H9 (cell line): ENCODE data around the gene MAD2L1. TPM values are rescaled to one million over a fixed set of nuclear protein-coding genes. Genes with fewer than 3 reads are reported as not detected.

ENCODE experiments used
- DNase-seq: peaks from one replicate; pipeline ENCODE4 v3.0.0-alpha.2; 2017
- H2AFZ ChIP-seq: one replicate; pipeline ENCODE4 v1.6.1; 2013; ENCODE audit warnings: mild to moderate bottlenecking, low read length, control low read depth, moderate library complexity
- H2AK5ac ChIP-seq: 2 replicates; pipeline ENCODE4 v1.6.1; 2013; ENCODE audit warnings: low read length, control low read depth, mixed read lengths; ENCODE audit not compliant: insufficient read length
- H2BK120ac ChIP-seq: one replicate; pipeline ENCODE4 v1.6.1; 2013; ENCODE audit warnings: low read depth, mild to moderate bottlenecking, low read length, control low read depth, inconsistent platforms; ENCODE audit not compliant: poor library complexity, severe bottlenecking
- H2BK12ac ChIP-seq: 2 replicates; pipeline ENCODE4 v1.6.1; 2013; ENCODE audit warnings: low read length, control low read depth, mixed read lengths, low read depth; ENCODE audit not compliant: insufficient read length
- H2BK15ac ChIP-seq: 2 replicates; pipeline ENCODE4 v1.6.1; 2013; ENCODE audit warnings: low read depth, low read length, control low read depth
- H2BK20ac ChIP-seq: one replicate; pipeline ENCODE4 v1.6.1; 2013; ENCODE audit warnings: low read depth, mild to moderate bottlenecking, low read length, control low read depth, inconsistent platforms; ENCODE audit not compliant: poor library complexity, severe bottlenecking
- H2BK5ac ChIP-seq: 2 replicates; pipeline ENCODE4 v1.6.1; 2013; ENCODE audit warnings: low read length, control low read depth, mixed read lengths; ENCODE audit not compliant: insufficient read length
- H3K14ac ChIP-seq: 2 replicates; pipeline ENCODE4 v1.6.1; 2013; ENCODE audit warnings: low read length, control low read depth; ENCODE audit not compliant: insufficient read depth
- H3K18ac ChIP-seq: 2 replicates; pipeline ENCODE4 v1.6.1; 2013; ENCODE audit warnings: low read depth, mild to moderate bottlenecking, mixed read lengths, low read length, control low read depth; ENCODE audit not compliant: insufficient read length
- H3K23ac ChIP-seq: 2 replicates; pipeline ENCODE4 v1.6.1; 2013; ENCODE audit warnings: low read length, control low read depth, mixed read lengths, low read depth; ENCODE audit not compliant: insufficient read length
- H3K23me2 ChIP-seq: 2 replicates; pipeline ENCODE4 v1.6.1; 2013; ENCODE audit warnings: low read depth, mild to moderate bottlenecking, mixed read lengths, low read length, control low read depth; ENCODE audit not compliant: insufficient read length, poor library complexity, severe bottlenecking
- H3K27ac ChIP-seq: 2 replicates; pipeline ENCODE4 v1.5.1; 2013; ENCODE audit warnings: low read length, control low read depth, mixed read lengths, low read depth; ENCODE audit not compliant: insufficient read length
- H3K27me3 ChIP-seq: 2 replicates; pipeline ENCODE4 v1.6.1; 2013; ENCODE audit warnings: low read length, control low read depth, inconsistent platforms; ENCODE audit not compliant: insufficient read depth
- H3K4ac ChIP-seq: 2 replicates; pipeline ENCODE4 v1.6.1; 2013; ENCODE audit warnings: low read depth, mild to moderate bottlenecking, control low read depth, inconsistent platforms, low read length, moderate library complexity
- H3K4me1 ChIP-seq: 2 replicates; pipeline ENCODE4 v1.6.1; 2013; ENCODE audit warnings: low read length, control low read depth, inconsistent platforms; ENCODE audit not compliant: insufficient read depth
- H3K4me2 ChIP-seq: 2 replicates; pipeline ENCODE4 v1.6.1; 2013; ENCODE audit warnings: low read length, control low read depth, mixed read lengths; ENCODE audit not compliant: insufficient read length, insufficient read depth
- H3K56ac ChIP-seq: 2 replicates; pipeline ENCODE4 v1.6.1; 2013; ENCODE audit warnings: low read depth, mild to moderate bottlenecking, mixed read lengths, low read length, control low read depth; ENCODE audit not compliant: insufficient read length
- H3K79me1 ChIP-seq: 2 replicates; pipeline ENCODE4 v1.6.1; 2013; ENCODE audit warnings: low read depth, mild to moderate bottlenecking, moderate library complexity, low read length, control low read depth, inconsistent platforms; ENCODE audit not compliant: insufficient read depth, poor library complexity, severe bottlenecking
- H3K79me2 ChIP-seq: 2 replicates; pipeline ENCODE4 v1.6.1; 2013; ENCODE audit warnings: low read length, control low read depth, inconsistent platforms; ENCODE audit not compliant: insufficient read depth
- H3K9ac ChIP-seq: 2 replicates; pipeline ENCODE4 v1.6.1; 2013; ENCODE audit warnings: low read length, control low read depth, mixed read lengths; ENCODE audit not compliant: insufficient read length; ENCODE audit errors: extremely low read depth
- H3K9me3 ChIP-seq: one replicate; pipeline ENCODE4 v1.6.1; 2013; ENCODE audit warnings: low read depth, low read length, inconsistent platforms; ENCODE audit not compliant: control insufficient read depth
- H3T11ph ChIP-seq: one replicate; pipeline ENCODE4 v1.6.1; 2013; ENCODE audit warnings: mild to moderate bottlenecking, low read length, control low read depth, inconsistent platforms
- H4K20me1 ChIP-seq: one replicate; pipeline ENCODE4 v1.6.1; 2013; ENCODE audit not compliant: control insufficient read depth, insufficient read length, insufficient read depth
- H4K5ac ChIP-seq: 2 replicates; pipeline ENCODE4 v1.6.1; 2013; ENCODE audit warnings: low read depth, mild to moderate bottlenecking, mixed read lengths, low read length, control low read depth; ENCODE audit not compliant: insufficient read length
- H4K8ac ChIP-seq: replicated peaks from 2 replicates; pipeline ENCODE4 v1.6.1; 2013; ENCODE audit warnings: low read length, control low read depth, mixed read lengths, low read depth; ENCODE audit not compliant: insufficient read length
- H4K91ac ChIP-seq: 2 replicates; pipeline ENCODE4 v1.6.1; 2013; ENCODE audit warnings: low read depth, mild to moderate bottlenecking, moderate library complexity, mixed read lengths, low read length, control low read depth; ENCODE audit not compliant: insufficient read length
- H3K27ac Mint-ChIP-seq, 3 experiments: 2 replicates in 2 of 3; 3 replicates in 1 of 3; pipeline ENCODE4 v1.8.0; 2020 to 2021; ENCODE audit warnings: mixed read lengths in 3 of 3, mild to moderate bottlenecking in 1 of 3, moderate library complexity in 1 of 3
- H3K27me3 Mint-ChIP-seq: 2 replicates; pipeline ENCODE4 v1.8.0; 2021; ENCODE audit warnings: low read depth, mild to moderate bottlenecking, moderate library complexity, mixed read lengths
- H3K36me3 Mint-ChIP-seq, 3 experiments: 2 replicates in 2 of 3; 3 replicates in 1 of 3; pipeline ENCODE4 v1.8.0; 2020 to 2021; ENCODE audit warnings: low read depth in 3 of 3, mixed read lengths in 3 of 3; ENCODE audit not compliant: insufficient read depth in 1 of 3
- H3K4me1 Mint-ChIP-seq, 2 experiments: 2 replicates each; pipeline ENCODE4 v1.8.0; 2020; ENCODE audit warnings: mixed read lengths in 2 of 2
- H3K4me3 Mint-ChIP-seq, 2 experiments: 2 replicates in 1 of 2; 3 replicates in 1 of 2; pipeline ENCODE4 v1.8.0; 2020 to 2021; ENCODE audit warnings: mild to moderate bottlenecking in 2 of 2, mixed read lengths in 2 of 2, moderate library complexity in 1 of 2
- H3K9me3 Mint-ChIP-seq, 2 experiments: 2 replicates in 1 of 2; 3 replicates in 1 of 2; pipeline ENCODE4 v1.8.0; 2020; ENCODE audit warnings: mild to moderate bottlenecking in 2 of 2, mixed read lengths in 2 of 2, moderate library complexity in 1 of 2
- CTCF ChIP-seq: fragments of 200-600 bp; sonication (generic); conservative IDR thresholded peaks from 3 replicates; pipeline ENCODE4 v1.8.0; 2021; ENCODE audit warnings: antibody characterized with exemption, mild to moderate bottlenecking
- WGBS: extraction: QIAGEN DNeasy Blood & Tissue Kit; methylation state at CpG from one replicate; pipeline ENCODE4 v1.1.7; 2013; ENCODE audit warnings: missing lambda C conversion rate, low lambda C conversion rate, mixed read lengths; ENCODE audit not compliant: insufficient read length; ENCODE audit errors: extremely low coverage; 5-methylcytosine and 5-hydroxymethylcytosine counted together
- total RNA-seq: library from RNA; stranded (reverse); gene quantifications from 2 replicates; pipeline ENCODE4 v1.2.1, GENCODE V29; 2021

The MAD2L1 gene
- total RNA-seq, 1 experiment from 2014 or later: 87.2 TPM

GRCh38 chr4:120049732-120050494 is 16.7 kb downstream of the MAD2L1 start:
- peak; percentile 81 for DNase-seq
- Histone ChIP-seq H3K18ac (no peak overlapping the region), H4K5ac (no peak overlapping the region), H3K27me3 (no peaks in the 10 kb centered on the region), H3K4me2 (peak overlapping the region; percentile 4), H2BK5ac (no peak overlapping the region), H3K9ac (no peak overlapping the region), H3K4me1 (no peaks in the 10 kb centered on the region), H2AK5ac (no peak overlapping the region), H3K4ac (no peak overlapping the region), H2BK15ac (no peak overlapping the region), H2BK12ac (no peak overlapping the region), H4K91ac (no peak overlapping the region), H4K20me1 (no peaks in the 10 kb centered on the region), H3K27ac (no peak overlapping the region), H3K56ac (no peak overlapping the region), H3K79me1 (no peaks in the 10 kb centered on the region), H3K79me2 (no peaks in the 10 kb centered on the region), H3T11ph (no peak overlapping the region), H2BK120ac (no peak overlapping the region), H4K8ac (no peak overlapping the region), H2AFZ (no peak overlapping the region), H2BK20ac (no peak overlapping the region), H3K9me3 (no peaks in the 10 kb centered on the region), H3K23ac (no peak overlapping the region), H3K23me2 (no peaks in the 10 kb centered on the region), H3K14ac (no peak overlapping the region)
- peak overlapping the region in 1 of 2 experiments; percentile 8; a peak in 2 of 5 replicates for H3K4me3 Mint-ChIP-seq
- H3K9me3 Mint-ChIP-seq: no peaks in the 10 kb centered on the region
- H3K4me1 Mint-ChIP-seq: peaks cover 5% of the 10 kb centered on the region in 2 experiments
- TF ChIP-seq CTCF: peak; percentile 90
- no peaks in the 10 kb centered on the region; the same call in 1 of the 2 replicates for H3K27me3 Mint-ChIP-seq
- no CpG with 5 or more reads among the region's 11 CpGs for WGBS
- peak overlapping the region in 1 of 3 experiments; percentile 57; a peak in 3 of 7 replicates for H3K27ac Mint-ChIP-seq
- H3K36me3 Mint-ChIP-seq: peaks cover 0 to 5% (median under 1%) of the 10 kb centered on the region in 3 experiments; a peak in 3 of 7 replicates
